ENCODE data around the gene GRIP2. TPM values are rescaled to one million over a fixed set of nuclear protein-coding genes. Genes with fewer than 3 reads are reported as not detected.

GRIP2 gene
- total and polyA plus RNA-seq, 2 donors: 0.91 to 6.9 TPM

DNA sequence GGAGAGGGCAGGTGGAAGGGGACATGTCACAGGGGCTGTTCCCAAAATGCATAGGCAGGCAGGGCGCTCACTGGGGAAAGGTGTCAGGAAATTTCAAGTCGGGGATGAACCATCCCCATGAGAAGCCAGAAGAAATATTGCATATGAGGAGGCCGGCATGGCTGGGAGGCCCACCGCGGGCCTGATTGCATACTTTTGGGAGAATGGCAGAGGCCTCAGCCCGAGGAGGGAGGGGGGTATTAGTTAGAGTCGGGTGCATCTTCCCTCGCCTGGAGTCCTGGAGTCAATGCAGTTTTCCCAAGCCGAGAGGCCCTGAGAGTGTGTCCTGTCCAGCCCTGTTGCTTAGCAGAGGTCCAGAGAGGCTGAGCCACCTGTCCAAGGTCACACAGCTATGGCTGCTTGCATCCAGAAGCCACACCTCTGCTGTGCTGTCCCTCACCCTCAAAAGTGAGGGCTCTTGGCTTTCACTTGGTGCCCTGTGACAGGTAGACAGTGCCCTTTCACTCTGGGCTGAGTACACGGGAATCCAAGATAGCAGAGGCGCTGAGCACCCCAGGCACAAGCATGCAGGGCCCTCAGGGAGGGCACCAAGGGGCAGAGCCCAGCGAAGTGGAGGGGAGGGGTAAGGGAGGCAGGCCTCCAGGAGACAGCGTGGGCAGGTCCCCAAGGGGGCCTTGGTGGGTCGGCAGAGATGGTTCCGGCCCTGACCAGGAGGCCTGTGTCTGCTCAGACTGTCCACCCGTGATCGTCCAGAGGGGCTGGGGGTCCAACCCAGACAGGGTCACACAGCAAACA lies 48.5 kb downstream of the GRIP2 start:
- Histone ChIP-seq H3K27ac (ENCODE audit: low read depth) (no peak overlapping the region), H3K4me1 (ENCODE audit: insufficient read depth) (no peaks in the 10 kb centered on the region), H3K4me3 (ENCODE audit: low read depth, low read length) (no peak overlapping the region), H3K36me3 (ENCODE audit: insufficient read depth) (no peaks in the 10 kb centered on the region)
- DNase-seq (ENCODE audit: extremely low spot score): no peak
- WGBS: 89% methylated on average over 17 of the region's 17 CpGs

DNA sequence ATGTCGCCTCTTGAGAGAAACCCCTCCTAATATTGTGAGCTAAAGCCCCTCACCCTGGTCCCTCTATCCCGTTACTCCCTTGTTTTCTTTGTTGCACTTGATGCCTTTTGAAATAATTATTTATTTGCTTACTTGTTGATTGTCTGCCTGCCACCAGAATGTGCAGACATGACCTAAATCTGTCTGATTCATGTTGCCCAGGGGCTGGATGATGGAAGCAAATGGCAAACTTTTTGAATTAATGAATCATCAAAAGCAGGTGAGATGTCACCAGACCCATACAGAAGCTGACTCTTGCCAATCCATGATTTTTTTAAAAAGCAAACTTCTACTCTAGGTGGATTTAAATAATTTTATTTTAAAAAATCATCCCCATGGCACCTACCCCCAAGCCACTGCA lies 49.3 kb downstream of the GRIP2 start:
- DNase-seq (ENCODE audit: extremely low spot score): no peak
- WGBS: 98% methylated on average over 2 of the region's 2 CpGs
- Histone ChIP-seq H3K4me3 (ENCODE audit: low read depth, low read length) (no peak overlapping the region), H3K4me1 (ENCODE audit: insufficient read depth) (no peaks in the 10 kb centered on the region), H3K27ac (ENCODE audit: low read depth) (no peak overlapping the region), H3K36me3 (ENCODE audit: insufficient read depth) (peaks cover 2% of the 10 kb centered on the region)

DNA sequence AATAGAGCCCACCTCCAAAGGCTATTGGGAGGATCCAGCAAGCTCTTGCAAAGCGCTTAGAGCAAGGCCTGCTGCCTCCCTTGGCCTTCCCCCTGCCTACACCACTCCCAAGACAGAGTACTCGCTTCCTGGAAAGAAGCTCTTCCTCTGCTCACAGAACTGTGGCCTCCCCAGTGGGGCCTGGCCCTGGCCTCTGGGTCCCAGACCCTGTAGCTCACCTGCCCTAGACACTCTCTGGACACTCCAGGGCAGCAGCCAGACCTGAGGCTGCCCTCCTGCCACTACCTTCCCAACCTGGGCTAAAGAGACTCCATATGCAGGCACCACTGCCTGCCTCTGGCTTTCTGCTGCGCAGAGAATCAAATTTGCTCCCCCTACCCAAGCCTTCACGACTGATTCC lies 49.9 kb downstream of the GRIP2 start:
- Histone ChIP-seq H3K27ac (ENCODE audit: low read depth) (no peak overlapping the region), H3K36me3 (ENCODE audit: insufficient read depth) (peaks cover 2% of the 10 kb centered on the region), H3K4me3 (ENCODE audit: low read depth, low read length) (no peak overlapping the region), H3K4me1 (ENCODE audit: insufficient read depth) (no peaks in the 10 kb centered on the region)
- 86% methylated on average over 4 of the region's 4 CpGs for WGBS
- DNase-seq (ENCODE audit: extremely low spot score): no peak

DNA sequence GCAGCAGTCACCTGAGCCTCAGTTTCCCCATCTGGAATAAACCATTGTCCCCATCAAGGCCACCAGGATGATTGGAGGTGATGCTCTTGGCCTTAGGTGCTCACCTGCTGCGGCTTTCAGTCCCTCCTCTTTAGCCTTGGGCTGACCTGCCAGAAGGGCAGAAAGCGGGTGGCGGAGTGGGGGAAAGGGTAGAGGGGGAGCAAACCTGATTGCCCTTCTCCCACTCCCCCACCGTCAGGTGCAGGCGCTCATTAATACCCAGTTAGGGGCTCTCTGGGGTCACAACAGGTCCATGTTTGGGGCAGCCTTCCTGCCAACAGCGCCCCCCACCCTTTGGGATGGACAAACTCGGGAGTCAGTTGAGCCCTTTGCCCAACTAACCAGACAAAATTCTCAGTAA lies 50.5 kb downstream of the GRIP2 start:
- H3K4me3 ChIP-seq (ENCODE audit: low read depth, low read length): no peak overlapping the region
- no peak overlapping the region for H3K27ac ChIP-seq (ENCODE audit: low read depth)
- H3K4me1 ChIP-seq (ENCODE audit: insufficient read depth): no peaks in the 10 kb centered on the region
- peaks cover 2% of the 10 kb centered on the region for H3K36me3 ChIP-seq (ENCODE audit: insufficient read depth)
- DNase-seq (ENCODE audit: extremely low spot score): no peak
- WGBS: 89% methylated on average over 7 of the region's 7 CpGs

DNA sequence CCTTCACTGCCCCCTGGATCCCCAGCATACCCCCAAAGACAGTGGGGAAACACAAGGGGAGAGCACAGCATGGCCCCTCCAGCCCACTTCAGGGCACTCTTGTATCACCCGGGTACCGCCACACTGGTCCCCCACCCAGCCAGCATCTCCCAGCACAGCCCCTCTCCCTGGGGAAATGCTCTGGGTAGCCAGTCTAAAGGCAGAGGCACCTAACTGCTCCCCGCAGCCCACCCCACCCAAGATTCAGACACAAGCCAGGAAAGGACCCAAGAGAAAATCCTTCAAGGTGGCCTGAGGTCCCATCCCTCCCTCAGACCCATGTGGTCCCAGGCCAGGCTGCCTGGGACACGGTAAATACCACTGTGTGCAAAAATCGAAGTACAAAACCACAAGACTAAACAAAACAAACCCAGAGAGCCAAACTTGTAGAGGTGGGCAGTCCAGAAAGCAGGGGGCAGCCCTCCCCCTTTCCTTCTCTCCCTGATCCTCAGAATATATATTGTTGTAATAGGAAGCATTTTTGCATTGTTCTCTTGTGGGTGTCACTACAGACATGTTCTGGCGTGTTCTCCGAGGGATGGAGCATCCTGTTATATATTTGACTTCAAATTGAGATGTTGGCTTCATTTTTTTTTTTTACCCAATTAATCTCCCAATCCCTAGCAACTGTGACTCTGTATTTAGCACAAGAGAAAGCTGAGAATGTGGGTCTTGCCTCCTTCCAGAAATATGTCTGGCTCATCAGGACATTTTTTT lies 51.7 kb downstream of the GRIP2 start:
- WGBS: 56% methylated on average over 7 of the region's 7 CpGs
- H3K4me1 ChIP-seq (ENCODE audit: insufficient read depth): no peaks in the 10 kb centered on the region
- no peak for DNase-seq (ENCODE audit: extremely low spot score)
- no peak overlapping the region for H3K27ac ChIP-seq (ENCODE audit: low read depth)
- H3K36me3 ChIP-seq (ENCODE audit: insufficient read depth): peaks cover 2% of the 10 kb centered on the region
- no peak overlapping the region for H3K4me3 ChIP-seq (ENCODE audit: low read depth, low read length)

DNA sequence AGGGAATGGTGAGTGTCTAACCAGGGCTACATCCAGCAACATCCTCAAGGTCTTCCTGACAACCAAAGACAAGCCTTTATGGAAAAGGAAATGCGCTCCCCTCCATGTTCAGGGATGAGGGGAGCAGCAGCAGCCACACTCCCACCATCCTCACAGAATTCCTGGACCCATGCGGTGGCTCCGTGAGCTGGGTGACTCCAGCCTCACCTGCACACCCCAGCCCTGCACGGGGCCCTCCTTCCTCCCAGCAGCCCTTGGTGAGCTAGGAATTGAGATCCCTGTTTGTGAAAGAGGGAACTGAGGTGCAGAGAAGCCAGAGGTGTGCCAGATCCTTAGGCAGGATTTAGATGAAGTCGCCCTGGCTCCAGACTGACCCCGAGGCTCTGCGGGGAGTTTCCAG lies 52.3 kb downstream of the GRIP2 start:
- Histone ChIP-seq H3K4me1 (ENCODE audit: insufficient read depth) (no peaks in the 10 kb centered on the region), H3K4me3 (ENCODE audit: low read depth, low read length) (no peak overlapping the region), H3K36me3 (ENCODE audit: insufficient read depth) (peaks cover 2% of the 10 kb centered on the region), H3K27ac (ENCODE audit: low read depth) (no peak overlapping the region)
- WGBS: 81% methylated on average over 7 of the region's 7 CpGs
- DNase-seq (ENCODE audit: extremely low spot score): no peak

DNA sequence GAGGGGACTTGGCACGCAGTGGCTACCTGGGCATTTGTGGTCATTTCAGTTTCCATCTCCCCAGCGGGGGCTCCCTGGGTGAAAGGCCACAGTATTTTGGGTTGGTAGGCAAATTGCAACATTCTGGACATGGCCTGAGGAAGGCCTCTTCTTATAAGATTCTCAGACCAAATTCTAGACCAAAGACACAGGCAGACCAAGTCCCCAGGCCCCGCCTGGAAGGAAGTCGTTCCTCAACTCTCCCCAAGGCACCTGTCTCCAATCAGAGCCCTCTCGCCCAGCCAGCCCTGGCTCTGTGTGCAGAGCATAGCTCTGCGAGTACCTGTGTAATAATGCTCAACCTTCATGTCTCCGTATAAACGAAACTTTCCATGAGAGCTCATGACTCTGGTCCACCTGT lies 53.1 kb downstream of the GRIP2 start:
- no peak for DNase-seq (ENCODE audit: extremely low spot score)
- Histone ChIP-seq H3K27ac (ENCODE audit: low read depth) (no peak overlapping the region), H3K4me1 (ENCODE audit: insufficient read depth) (no peaks in the 10 kb centered on the region), H3K36me3 (ENCODE audit: insufficient read depth) (peaks cover 2% of the 10 kb centered on the region), H3K4me3 (ENCODE audit: low read depth, low read length) (no peak overlapping the region)
- 94% methylated on average over 8 of the region's 8 CpGs for WGBS

DNA sequence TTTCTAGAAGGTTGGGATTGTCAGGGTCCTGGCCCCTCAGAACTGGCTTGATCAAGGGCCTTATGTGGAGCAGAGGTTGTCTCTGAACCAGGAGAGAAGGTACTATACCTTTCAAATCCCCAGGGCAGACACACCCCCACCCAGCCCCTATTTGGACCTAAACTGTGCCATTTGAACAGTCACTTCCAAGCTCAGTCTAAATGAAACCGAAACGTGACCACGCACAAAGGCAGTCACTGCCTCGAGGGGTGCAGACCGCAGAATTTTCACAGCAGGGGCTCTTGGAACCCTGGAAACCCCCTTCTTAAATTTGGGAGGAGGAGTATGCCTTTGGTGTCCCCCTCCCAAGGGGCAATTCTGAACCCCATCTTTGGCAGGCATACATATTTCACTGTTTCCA lies 53.7 kb downstream of the GRIP2 start:
- H3K36me3 ChIP-seq (ENCODE audit: insufficient read depth): peaks cover 2% of the 10 kb centered on the region
- 95% methylated on average over 5 of the region's 5 CpGs for WGBS
- DNase-seq (ENCODE audit: extremely low spot score): no peak
- no peak overlapping the region for H3K4me3 ChIP-seq (ENCODE audit: low read depth, low read length)
- no peak overlapping the region for H3K27ac ChIP-seq (ENCODE audit: low read depth)
- no peaks in the 10 kb centered on the region for H3K4me1 ChIP-seq (ENCODE audit: insufficient read depth)

DNA sequence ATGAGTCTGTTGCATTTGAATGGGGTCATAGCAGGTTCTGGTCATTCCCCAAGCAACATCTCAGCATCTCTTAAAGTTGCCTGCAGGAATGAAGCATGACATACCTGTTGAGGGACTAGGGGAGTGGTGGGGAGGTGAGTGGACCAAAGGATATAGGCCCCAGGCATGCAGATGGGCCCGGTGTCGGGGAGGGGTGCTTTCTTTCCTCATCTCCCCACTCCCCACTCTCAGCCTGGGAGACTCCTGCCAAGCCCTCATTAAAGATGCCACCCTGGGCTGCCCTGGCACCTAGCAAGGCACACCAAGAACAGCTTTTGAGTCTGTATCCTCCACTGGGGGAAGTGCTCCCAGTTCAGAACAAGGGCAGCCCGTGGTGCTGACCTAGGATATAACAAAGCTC lies 54.2 kb downstream of the GRIP2 start:
- DNase-seq (ENCODE audit: extremely low spot score): no peak
- Histone ChIP-seq H3K4me1 (ENCODE audit: insufficient read depth) (no peaks in the 10 kb centered on the region), H3K27ac (ENCODE audit: low read depth) (no peak overlapping the region), H3K36me3 (ENCODE audit: insufficient read depth) (peaks cover 2% of the 10 kb centered on the region), H3K4me3 (ENCODE audit: low read depth, low read length) (no peak overlapping the region)
- WGBS: 94% methylated on average over 3 of the region's 3 CpGs

DNA sequence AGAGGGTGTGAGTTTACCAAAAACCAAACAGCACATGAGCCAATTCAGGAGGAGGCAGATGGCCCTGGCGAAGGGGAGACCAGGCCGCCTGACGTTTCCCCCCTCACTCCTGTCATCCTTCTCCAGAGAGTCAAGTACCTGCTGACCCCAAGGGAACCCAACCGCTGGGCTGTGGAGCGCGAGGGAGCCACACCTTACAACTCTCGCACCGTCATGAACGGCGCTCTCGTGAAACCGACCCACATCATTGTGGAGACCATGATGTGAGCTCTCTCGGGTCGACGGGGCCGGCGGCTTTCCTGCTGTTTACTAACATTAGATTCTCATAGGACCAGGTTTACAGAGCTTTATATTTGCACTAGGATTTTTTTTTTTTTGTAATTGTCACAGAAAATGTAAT lies 55.4 kb downstream of the GRIP2 start:
- H3K36me3 ChIP-seq (ENCODE audit: insufficient read depth): peaks cover 2% of the 10 kb centered on the region
- 91% methylated on average over 17 of the region's 17 CpGs for WGBS
- no peak overlapping the region for H3K4me3 ChIP-seq (ENCODE audit: low read depth, low read length)
- DNase-seq (ENCODE audit: extremely low spot score): no peak
- no peaks in the 10 kb centered on the region for H3K4me1 ChIP-seq (ENCODE audit: insufficient read depth)
- no peak overlapping the region for H3K27ac ChIP-seq (ENCODE audit: low read depth)

DNA sequence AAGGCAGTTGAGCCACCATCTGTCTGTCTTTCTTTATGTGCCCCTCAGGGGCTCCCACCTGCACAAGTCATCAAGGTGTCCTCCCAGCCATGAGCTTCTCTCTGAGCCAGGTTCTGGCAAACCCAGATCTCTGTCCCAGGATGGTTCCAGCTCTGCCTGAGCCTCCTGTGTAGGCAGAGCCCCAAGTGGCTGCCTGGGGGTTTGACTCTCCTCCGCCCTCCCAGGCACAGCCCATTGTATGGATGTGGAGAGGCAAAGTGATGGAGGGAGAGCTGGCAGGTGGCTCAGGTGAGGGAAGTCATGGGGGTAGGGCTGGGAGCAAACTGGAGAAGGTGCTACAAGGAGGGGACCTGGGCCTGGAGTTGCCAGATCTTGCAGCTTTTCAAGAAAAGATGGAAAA lies 56.9 kb downstream of the GRIP2 start:
- peaks cover 4% of the 10 kb centered on the region for H3K36me3 ChIP-seq (ENCODE audit: insufficient read depth)
- DNase-seq (ENCODE audit: extremely low spot score): no peak
- no peak overlapping the region for H3K27ac ChIP-seq (ENCODE audit: low read depth)
- H3K4me3 ChIP-seq (ENCODE audit: low read depth, low read length): no peak overlapping the region
- H3K4me1 ChIP-seq (ENCODE audit: insufficient read depth): no peaks in the 10 kb centered on the region
- 96% methylated on average over 1 of the region's 1 CpG for WGBS

DNA sequence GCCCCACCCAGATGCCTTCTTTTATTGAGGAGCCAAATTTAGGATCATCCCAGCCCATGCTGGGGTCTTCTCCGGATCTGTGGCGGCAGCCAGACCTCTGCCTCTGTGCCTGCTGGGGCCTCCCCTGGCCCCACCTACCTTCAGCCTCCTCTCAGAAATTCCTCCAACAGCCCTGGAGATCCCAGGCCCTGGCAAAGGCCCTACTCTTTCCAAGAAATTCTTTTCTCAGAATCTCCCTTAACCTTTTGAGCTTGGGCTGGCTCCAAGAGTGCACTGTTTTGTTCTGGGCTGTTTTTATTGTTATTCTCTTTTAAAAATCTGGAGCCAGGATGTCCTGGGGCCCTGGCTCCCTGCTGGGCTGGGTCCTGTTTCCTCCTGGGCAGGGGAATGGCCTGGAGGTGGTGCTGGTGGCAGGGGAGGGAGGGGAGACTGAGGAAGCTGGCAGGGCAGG lies 57.8 kb downstream of the GRIP2 start:
- peak; percentile 56 for DNase-seq (ENCODE audit: extremely low spot score)
- no peaks in the 10 kb centered on the region for H3K4me1 ChIP-seq (ENCODE audit: insufficient read depth)
- peaks cover 4% of the 10 kb centered on the region for H3K36me3 ChIP-seq (ENCODE audit: insufficient read depth)
- H3K4me3 ChIP-seq (ENCODE audit: low read depth, low read length): no peak overlapping the region
- 57% methylated on average over 2 of the region's 2 CpGs for WGBS
- H3K27ac ChIP-seq (ENCODE audit: low read depth): no peak overlapping the region

DNA sequence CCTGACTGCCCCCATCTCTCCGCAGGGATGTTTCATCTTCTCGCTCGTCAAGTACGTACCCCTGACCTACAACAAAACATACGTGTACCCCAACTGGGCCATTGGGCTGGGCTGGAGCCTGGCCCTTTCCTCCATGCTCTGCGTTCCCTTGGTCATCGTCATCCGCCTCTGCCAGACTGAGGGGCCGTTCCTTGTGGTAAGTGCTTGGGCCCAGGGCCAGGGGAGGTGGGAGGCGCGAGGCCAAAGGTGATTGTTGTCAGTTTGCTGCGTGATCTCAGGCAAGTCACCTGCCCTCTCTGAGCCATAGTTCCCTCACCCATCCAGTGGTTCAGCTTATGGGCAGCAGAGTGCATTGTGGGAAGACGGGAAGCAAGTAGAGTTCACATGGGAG lies 58.5 kb downstream of the GRIP2 start:
- no peak overlapping the region for H3K4me3 ChIP-seq (ENCODE audit: low read depth, low read length)
- 92% methylated on average over 13 of the region's 13 CpGs for WGBS
- no peak for DNase-seq (ENCODE audit: extremely low spot score)
- no peak overlapping the region for H3K27ac ChIP-seq (ENCODE audit: low read depth)
- peaks cover 4% of the 10 kb centered on the region for H3K36me3 ChIP-seq (ENCODE audit: insufficient read depth)
- H3K4me1 ChIP-seq (ENCODE audit: insufficient read depth): no peaks in the 10 kb centered on the region

DNA sequence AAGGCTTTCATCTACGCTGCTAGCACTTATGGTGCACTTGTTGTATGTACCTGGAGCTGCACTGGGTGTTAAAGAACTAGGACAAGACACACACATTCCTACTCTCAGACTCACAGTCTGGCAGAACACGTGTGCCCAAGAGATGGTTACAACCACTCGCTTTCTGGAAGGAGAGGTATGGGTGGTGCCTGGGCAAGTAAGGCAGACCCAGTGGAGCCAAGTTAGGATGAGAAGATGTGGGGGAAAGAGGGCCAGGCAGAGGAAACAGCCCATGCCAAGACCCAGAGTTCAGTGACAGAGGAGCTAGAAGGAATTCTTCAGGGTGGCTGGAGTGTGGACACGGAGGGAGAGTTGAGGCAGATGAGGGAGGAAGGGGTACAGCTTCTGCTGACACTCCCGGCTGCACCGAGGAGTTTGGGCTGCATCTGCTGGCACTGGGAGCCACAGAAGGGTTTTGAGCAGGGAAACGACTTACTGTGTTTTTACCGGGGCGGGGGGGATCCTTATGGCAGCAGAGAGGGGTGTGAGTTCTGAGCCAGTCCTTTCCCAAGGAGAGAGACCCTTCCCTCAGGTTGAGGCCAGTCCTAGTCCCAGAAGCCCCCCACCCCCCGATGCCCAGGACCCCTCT lies 59.0 kb downstream of the GRIP2 start:
- no peaks in the 10 kb centered on the region for H3K4me1 ChIP-seq (ENCODE audit: insufficient read depth)
- DNase-seq (ENCODE audit: extremely low spot score): no peak
- no peak overlapping the region for H3K4me3 ChIP-seq (ENCODE audit: low read depth, low read length)
- H3K36me3 ChIP-seq (ENCODE audit: insufficient read depth): peaks cover 4% of the 10 kb centered on the region
- no peak overlapping the region for H3K27ac ChIP-seq (ENCODE audit: low read depth)
- 87% methylated on average over 10 of the region's 10 CpGs for WGBS
